HTR-8/SVneo (cell line): ENCODE measurements around the gene NT5C1A.
A peak's percentile ranks its signal among the peaks of the same experiment; 100 is the strongest.

ENCODE experiments used
- DNase-seq: peaks from one replicate; pipeline ENCODE4 v3.0.0; 2011; ENCODE audit warnings: low spot score, mixed read lengths; ENCODE audit not compliant: insufficient read length
- FAIRE-seq: peaks from 2 replicates; lab custom pipeline; 2011; peaks lifted over from hg19 to GRCh38; lab: Jason Lieb, UNC

NT5C1A gene

GRCh38 chr1:39642796-39643195 is 29.1 kb downstream of the NT5C1A start:
- FAIRE-seq (no peak), DNase-seq (peak; percentile 42)

GRCh38 chr1:39640861-39641260 is 31.0 kb downstream of the NT5C1A start:
- no peak for DNase-seq
- no peak for FAIRE-seq

GRCh38 chr1:39639305-39640130 is 32.4 kb downstream of the NT5C1A start, which contains the start of gene HEYL:
HEYL (minus strand) TSS chr1:39639643; CDS start chr1:39639625, 18 bp downstream.
- FAIRE-seq (peak; percentile 36), DNase-seq (peak; percentile 79)

- FAIRE-seq = no peak
- no peak for DNase-seq
Observed at GRCh38 chr1:39638965-39639304, 33.0 kb downstream of the NT5C1A start.

- DNase-seq (no peak), FAIRE-seq (no peak)
Observed at GRCh38 chr1:39637361-39637760, 34.5 kb downstream of the NT5C1A start.

GRCh38 chr1:39635871-39636210 is 36.1 kb downstream of the NT5C1A start:
- FAIRE-seq (no peak), DNase-seq (no peak)

- DNase-seq (no peak), FAIRE-seq (no peak)
Observed at GRCh38 chr1:39635205-39635870, 36.6 kb downstream of the NT5C1A start.

GRCh38 chr1:39633422-39633821 is 38.5 kb downstream of the NT5C1A start:
- no peak for FAIRE-seq
- no peak for DNase-seq

GRCh38 chr1:39632682-39633417 is 39.1 kb downstream of the NT5C1A start:
- no peak for DNase-seq
- FAIRE-seq = no peak

GRCh38 chr1:39632323-39632681 is 39.6 kb downstream of the NT5C1A start:
- DNase-seq (no peak), FAIRE-seq (no peak)

GRCh38 chr1:39631361-39632322 is 40.3 kb downstream of the NT5C1A start:
- no peak for FAIRE-seq
- DNase-seq = no peak

GRCh38 chr1:39628807-39629350 is 43.0 kb downstream of the NT5C1A start:
- FAIRE-seq (no peak), DNase-seq (no peak)

- no peak for DNase-seq
Observed at GRCh38 chr1:39626646-39627045, 45.3 kb downstream of the NT5C1A start.

GRCh38 chr1:39625462-39626273 is 46.2 kb downstream of the NT5C1A start:
- DNase-seq (no peak), FAIRE-seq (no peak)

More at GRCh38 chr1:39626646-39627045, 45.3 kb downstream of the NT5C1A start:
- no peak for FAIRE-seq

- no peak for DNase-seq
- no peak for FAIRE-seq
Observed at GRCh38 chr1:39625009-39625408, 46.9 kb downstream of the NT5C1A start.

- no peak for FAIRE-seq
- no peak for DNase-seq
Observed at GRCh38 chr1:39623053-39623452, 48.9 kb downstream of the NT5C1A start.

- FAIRE-seq = no peak
- DNase-seq = no peak
Observed at GRCh38 chr1:39622427-39622826, 49.5 kb downstream of the NT5C1A start.

- DNase-seq (no peak), FAIRE-seq (no peak)
Observed at GRCh38 chr1:39620659-39621165, 51.2 kb downstream of the NT5C1A start.
